HG03064 (cell line): Measurements from ENCODE around the gene FAIM2.
"Not testable (repeated sequence)": the region's sequence is repeated elsewhere in the genome, so short reads cannot be mapped to it uniquely, and the experiment has no call there.

Experiments
- ATAC-seq: cut with Tn5 transposase; IDR thresholded peaks from one replicate; pipeline ENCODE4 v1.9.1; 2021; ENCODE audit warnings: low read depth; ENCODE audit not compliant: unreplicated experiment

Gene FAIM2

DNA sequence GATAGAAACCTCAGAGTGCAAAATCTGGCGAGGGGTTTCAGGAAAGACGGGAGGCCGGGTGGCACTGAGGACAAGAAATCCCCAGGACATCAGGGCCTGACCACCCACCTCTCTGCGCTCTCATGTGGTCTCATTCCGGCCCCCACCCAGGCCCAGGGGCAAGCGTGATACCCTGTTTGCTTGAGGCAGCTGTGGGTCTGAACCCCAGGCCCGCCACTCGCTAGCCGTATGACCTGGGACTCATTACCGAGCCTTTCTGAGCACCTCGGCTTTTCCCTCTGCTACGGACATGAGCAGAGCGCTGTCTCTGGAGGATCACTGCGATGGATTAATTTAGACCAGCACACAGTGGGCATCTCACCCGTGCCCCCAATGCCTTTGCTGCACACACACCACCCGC lies 35.3 kb downstream of the FAIM2 start:
- ATAC-seq: no peak

DNA sequence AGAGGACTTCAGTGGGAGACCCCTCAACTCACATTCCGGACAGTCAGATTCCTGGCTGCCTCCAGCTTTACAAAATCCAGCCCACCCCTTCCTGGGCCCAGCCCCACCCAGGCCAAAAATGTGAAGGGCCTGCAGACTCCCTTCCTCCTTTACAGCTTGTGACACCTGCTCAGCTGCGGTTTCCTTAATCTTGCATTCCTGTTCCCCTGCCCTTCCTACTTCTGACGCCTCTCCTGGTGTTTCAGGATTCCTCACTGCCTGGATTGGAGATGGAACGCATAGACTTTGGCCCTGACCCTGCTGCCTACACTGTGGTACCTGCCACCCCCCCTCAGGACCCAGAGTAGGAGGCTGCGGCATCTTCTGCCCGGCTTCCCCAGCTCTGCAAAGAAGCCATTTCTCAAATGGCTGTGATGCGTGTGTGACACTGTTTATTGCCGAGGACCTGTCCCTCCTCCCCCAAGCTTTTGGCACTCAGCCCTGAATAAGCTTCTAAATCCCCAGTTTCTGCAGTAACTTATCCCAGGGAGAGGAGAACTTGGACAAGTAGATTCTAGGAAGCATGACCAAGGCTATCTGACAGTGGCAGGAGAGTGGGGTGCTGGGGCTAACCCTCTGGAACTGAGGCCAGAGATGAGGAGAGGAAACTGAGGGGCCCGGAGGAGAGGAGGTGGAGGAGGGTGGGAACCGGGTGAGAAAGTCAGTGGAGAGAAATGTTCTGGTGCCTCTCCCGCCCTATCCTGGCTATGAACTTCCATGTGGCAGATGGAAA lies 35.9 kb downstream of the FAIM2 start:
- no peak for ATAC-seq

DNA sequence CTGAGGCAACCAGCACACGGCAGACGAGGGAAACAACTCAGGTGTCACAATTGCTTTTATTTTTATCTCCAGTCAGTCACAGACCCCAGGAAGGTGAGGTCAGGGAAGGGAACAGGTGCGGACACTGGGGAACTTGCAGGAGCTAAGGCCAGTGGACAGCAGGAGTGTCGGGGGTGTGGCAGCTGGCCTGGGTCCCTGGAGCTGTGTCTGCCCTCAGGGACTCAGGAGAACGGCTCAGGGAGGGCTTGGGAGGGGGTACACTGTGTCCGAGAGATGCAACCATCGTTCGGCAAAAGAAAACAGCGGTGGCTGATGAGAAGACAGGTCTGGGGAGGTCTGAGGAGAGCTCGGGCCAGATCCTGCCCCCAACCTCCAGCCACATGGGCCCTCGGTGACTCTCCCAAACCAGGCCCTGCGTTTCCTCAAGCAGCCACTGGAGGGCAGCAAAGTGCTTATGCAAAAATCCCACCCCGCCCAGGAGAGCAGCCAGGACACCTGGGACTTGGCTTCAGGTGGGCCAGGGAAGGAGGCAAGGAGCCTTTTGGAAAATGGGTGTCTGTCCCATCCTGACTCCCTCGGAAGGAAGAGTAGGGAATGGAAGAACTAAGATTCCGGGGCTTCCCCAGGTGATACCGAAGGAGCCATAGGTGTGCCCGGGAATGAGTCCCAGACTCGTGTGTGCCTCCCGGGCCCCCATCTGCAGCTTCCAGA lies 36.7 kb downstream of the FAIM2 start:
- ATAC-seq: no peak

DNA sequence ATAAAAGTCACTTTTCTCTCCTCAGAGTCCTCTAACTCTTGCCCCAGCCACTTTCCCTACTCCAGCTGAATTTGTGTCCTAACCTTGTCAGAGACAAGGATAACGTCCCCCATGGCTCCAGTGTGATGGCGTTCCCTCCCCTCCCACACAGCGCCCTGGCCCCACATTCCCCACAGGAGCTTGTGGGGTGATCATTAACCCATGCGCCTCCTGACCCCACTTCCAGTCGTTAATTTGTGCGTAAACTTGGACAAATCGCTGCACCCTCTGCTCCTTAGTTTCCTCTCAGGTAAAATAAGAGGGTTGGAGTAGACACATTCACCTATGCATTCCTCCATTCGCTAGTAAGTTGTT lies 37.9 kb downstream of the FAIM2 start:
- no peak for ATAC-seq

DNA sequence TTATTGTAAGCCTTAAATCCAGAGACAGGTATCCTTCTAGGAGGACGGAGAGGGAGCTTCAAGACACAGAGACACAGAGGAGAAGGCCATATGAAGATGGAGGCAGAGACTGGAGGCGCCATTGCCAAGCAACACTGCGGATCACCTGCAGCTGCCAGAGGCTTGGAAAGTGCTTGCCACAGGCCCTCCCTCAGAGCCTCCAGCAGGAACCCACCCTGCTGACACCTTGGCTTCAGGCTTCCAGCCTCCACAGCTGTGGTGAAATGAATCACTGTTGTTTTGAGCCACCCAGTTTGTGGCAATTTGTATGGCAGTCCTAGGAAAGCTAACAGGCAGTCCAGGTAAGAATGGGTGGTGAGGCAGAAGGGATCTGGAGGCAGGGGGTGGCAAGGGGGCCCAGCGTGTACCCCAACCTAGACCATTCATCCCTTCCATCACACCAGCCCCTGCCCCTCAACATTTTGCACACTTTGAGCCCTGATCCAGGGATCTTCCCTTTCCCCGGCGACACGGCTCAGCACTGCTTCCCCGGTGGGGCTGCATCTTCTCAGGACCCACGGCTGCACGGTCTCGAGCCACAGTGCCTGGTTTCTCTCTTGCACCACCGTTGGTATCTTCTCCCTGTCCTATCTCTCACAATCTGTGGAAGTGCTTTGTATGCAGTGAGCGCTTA lies 38.5 kb downstream of the FAIM2 start:
- no peak for ATAC-seq

DNA sequence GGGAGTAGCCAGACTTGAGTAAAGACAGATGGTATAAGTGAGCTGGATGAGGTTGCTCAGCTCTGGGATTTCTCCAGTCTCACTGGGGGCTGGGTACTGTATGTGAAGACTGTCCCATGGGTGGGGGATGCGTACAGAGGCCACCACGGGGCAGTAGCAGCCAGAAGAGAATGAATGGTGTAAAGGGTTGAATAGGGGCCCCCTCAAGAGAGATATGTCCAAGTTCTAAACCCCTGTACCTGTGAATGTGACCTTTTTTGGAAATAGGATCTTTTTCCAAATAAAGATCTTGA lies 39.0 kb downstream of the FAIM2 start:
- ATAC-seq: no peak

DNA sequence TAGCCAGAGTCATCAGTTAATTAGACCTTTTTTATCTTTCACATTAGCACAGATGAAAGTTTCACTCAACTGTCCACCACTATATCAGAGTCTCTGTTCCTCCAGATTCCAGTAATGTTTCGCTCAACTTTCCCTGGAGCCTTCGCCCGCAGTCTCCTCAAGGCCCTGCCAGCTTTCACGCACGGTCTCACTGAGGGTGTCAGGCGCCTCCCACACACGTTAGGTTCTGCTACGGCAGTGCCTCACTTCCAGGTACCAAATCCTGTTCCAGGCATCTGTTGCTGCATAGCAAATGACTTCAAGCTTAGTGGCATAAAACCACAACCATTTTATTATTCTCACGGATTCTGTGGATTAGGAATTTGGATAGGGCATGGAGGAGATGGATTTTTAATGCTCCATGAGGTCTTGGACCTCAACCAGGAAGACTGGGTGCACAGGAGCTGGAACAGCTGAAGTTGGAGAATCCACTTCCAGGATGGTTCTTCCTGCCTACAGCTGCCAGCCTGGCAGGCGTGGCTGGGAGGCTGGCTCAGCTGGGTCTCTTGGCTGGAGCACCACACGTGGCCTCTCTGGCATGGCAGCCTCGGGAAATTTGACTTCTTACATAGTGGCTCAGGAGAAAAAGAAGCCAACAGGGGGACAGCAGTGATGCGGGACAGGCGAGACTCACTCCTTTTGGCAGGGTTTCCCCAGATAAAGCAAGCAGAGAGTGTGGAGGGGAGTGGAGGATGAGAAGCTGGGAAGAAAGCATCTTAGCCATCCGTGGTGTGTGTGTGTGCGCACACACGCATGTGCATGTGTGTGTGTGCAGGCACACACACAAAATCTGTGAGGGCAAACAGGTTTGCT lies 39.5 kb downstream of the FAIM2 start:
- ATAC-seq: no peak

DNA sequence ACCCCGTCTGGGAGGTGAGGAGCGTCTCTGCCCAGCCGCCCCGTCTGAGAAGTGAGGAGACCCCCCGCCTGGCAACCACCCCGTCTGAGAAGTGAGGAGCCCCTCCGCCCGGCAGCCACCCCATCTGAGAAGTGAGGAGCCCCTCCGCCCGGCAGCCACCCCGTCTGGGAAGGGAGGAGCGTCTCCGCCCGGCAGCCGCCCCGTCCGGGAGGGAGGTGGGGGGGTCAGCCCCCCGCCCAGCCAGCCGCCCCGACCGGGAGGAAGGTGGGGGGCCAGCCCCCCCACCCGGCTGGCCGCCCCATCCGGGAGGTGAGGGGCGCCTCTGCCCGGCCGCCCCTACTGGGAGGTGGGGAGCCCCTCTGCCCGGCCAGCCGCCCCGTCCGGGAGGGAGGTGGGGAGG lies 42.8 kb downstream of the FAIM2 start:
- ATAC-seq: not testable (repeated sequence)

DNA sequence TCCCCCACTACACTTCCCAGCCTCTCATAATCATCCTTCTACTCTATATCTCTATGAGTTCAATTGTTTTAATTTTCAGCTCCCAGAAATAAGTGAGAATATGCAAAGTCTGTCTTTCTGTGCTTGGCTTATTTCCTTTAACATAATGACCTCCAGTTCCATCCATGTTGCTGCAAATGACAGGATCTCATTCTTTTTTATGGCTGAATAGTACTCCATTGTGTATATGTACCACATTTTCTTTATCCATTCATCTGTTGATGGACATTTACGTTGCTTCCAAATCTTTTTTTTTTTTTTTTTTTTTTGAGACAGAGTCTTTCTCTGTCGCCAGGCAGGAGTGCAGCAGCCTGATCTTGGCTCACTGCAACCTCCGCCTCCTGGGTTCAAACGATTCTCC lies 47.8 kb downstream of the FAIM2 start:
- ATAC-seq: not testable (repeated sequence)

DNA sequence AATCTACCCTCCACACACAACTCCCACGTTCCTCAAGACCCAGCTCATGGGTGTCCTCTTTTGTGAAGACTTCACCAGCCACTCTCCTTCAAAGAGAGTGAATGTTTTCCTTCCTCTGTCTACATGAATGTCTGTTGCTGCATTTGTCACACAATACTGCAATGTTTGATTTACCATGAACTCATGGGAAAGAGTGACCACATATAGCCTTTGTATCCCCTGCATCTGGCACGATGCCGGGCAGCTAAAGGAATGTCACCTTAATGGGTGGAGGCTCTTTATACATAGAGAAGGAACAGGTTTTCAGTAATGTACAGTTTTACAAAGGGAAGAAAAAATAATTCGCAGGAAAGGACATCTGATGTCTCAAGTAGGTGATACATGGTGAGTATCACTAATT lies 48.7 kb downstream of the FAIM2 start:
- no peak for ATAC-seq

DNA sequence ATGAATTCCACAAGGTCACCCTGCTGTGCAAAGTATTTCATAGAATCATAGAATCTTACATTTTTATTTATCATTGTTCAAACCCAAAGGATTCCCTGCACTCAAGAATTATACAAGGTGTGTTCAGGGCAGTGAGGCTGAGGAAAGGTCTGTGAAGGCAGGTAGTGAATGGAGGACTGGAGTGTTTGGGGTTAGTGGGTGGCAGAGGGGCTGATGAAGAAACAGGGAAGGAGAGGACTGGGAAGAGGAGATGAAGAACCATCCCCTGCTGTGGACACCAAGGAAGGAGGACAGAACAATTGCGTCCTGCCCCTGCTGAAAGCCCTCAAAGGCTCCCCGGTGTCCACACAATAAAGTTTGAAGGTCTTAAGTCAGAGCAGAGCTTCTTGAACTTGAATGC lies 50.0 kb downstream of the FAIM2 start:
- no peak for ATAC-seq

DNA sequence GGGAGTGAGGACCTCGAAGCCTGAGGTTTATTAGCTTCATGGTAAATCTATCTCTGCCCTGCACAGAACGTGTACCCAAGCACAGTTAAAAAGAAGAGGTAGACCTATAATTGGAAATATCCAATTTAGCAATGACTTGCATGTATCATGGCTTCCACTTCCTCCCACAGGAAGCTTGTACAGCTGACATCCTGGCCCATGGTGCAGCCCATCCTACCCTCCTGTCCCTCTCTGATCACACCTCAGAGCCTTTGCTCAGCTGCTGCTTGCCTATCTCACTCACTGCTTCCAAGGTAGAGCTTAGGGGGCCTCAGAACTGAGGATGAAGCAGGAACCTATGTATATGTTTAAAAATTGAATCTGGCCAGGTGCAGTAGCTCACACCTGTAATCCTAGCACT lies 56.5 kb downstream of the FAIM2 start:
- ATAC-seq: no peak

DNA sequence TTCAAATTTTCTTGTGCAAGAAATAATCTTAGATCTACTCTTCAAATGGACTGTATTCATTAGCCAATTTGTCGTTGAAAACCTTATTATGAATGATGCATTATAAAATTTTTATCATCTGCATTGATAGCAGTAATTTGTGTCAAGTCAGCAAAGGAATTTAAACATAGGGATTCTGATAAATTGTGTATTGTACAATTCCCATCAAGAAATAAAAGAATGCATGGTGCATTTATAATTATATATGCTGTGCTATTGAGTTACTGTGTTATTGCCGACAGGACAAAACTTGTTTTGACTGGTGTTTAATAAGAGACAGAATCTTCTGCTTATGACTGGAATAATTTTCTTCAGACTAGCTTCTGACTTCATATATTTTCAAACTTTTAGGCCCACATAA lies 57.7 kb downstream of the FAIM2 start:
- ATAC-seq: no peak

DNA sequence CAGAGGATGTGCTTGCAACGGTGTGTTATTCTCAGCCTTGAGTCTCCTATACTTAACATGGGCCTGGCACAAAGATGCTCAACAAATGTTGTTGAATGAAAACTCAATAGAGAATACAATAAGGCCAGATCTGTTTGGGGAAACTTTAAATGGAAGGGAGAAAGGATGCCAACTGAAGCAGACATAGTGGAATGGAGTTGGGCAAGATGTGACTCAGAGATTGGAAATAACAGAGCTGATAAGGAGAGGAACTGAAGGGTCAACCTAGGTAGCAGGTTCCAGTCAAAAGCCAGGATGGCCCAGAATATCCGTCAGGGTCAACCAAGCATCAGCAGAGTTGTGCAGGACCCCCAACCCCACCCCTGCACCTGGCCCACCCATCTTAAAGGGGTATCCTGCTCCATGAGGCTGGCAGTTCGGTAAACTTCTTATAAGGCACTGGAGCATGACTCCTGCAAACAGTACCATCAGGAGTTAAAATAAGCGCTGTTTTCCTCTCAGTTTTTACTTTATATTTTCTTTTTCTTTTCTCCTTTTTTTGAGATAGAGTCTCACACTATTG lies 59.7 kb downstream of the FAIM2 start:
- ATAC-seq: no peak

DNA sequence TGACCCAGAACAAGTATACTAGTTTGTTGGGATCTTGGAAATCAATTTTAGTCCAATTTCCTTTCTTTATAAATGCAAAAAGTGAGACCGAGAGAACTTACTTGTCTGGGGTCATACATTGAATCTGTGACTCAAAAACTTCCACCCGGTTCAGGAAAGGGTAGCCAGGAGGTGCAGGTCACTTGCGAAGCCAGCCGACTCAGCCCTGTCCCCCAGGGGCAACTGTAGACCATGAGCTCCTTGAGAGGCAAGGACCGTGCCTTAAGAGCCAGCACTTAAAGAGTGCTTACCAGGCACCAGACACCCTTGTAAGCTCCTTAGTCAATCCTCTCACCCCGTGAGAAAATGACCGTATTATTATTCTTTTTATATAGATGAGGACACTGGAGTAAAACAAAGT lies 60.3 kb downstream of the FAIM2 start:
- ATAC-seq: no peak

DNA sequence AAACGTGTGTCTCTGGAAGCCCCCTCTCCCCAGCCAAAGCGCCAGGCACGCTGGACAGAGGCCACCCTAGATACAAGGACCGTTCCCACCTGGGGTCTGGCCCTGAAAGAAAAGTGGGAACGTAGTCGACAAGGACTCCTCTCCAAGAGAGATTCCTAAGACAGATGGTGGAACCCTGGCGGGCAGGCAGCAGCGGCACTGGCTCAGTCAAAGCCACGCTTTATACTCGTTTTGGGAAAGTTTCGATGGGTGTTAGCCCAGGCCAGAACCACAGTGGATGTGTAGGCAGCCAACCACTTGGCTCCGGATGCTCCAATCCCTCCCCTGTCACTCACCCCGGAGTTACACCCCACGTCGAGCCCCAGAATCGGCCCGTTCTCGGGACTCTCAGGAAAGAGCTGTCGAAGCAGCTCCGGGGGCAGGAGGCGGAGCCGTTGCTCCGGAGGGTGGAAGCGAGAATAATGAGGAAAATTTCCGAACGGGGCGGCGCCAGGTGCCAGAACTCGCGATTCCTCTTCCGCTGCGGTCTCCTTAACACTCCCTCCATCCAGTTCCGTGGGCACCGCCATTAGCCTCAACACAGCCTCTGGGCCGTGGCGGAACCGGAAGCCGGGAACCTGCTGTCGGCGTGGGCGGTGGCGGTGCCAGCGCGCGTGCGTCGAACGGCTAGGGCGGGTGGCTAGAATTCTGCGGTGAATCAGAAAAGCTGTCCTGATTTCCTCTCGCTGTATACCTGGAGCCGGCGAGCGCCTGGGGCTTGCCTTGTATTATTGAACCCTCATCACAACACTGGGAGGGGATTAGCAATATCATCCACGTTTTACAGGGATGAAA lies 61.0 kb downstream of the FAIM2 start, which contains the start of gene BCDIN3D:
TSS of gene BCDIN3D (minus strand) at position 588 of the 834 bp plus-strand sequence. CDS start at position 569, 19 bp downstream.
- ATAC-seq: peak; percentile 77

DNA sequence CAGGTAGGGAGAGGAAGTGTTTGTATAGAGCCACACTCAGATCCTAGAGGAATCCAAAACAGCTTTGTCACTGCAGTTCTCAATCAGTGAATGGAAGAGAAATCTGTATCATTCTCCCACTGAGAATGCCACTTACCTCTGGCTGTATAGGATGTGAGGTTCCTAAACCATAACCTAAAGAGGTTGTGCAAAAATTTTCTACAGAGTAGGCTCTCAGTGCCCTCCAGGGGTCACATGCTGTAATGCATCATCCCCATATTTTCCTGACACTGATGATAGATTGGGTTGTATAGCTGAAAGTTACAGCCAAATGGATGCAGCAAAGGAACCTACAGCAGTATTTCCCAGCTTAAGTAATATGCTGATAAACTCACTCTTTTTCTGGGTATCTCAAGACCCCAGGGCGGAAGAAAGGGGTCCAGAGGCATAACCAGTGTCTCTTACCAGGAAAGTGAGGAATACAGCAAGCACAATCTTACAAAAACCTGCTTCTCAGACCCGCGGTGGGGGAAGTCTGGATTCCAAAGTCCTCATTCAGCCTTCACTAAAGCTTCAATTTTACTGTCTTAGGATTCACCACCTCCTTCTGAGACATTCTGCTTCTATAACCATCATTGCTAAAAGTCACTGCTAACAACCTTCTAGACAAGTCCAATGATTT lies 64.6 kb downstream of the FAIM2 start:
- no peak for ATAC-seq

DNA sequence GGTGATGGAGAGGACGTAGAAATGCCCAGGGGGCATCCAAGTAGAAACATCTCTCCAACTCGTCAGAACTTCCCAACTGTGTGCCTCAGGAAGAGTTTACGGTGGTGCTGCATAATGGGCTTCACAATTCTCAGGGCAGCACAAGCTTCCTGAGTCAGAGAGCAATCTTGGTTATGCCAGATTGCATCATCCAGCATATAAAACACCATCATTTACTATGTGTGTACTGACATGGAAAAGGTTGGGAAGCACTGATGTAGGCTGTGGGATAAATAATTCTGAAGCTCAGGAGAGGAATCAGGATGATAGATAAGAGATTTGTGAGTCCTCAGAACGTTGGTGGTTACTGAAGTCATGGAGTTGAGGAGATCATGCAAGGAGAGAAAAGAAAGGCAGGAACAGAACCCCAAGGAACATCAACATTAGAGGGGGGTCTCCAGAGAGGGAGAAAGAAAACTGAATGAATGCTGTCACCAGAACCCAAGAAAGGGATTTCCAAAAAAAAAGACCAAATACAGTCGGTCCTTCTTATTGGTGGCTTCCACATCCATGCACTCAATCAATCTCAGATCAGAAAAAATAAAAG lies 70.8 kb downstream of the FAIM2 start:
- no peak for ATAC-seq

DNA sequence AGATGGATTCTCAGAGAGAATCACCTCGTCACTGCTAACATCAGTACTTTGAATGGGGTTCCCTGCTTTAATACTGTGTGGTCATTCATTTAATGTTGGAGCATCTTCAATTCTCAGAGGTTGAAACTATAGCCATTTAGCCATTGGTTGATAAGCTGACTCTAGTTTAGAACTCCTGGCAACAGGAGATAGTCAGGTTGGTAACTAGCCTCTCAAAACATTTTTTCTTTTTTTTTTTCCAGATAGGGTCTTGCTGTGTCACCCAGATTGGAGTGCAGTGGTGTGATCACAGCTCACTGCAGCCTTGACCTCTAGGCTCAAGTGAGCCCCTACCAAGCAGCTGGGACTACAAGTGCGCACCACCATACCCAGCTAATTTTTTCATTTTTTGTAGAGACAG lies 72.0 kb downstream of the FAIM2 start:
- ATAC-seq: no peak
